ENCODE results near the gene PXDN.

The PXDN gene

DNA sequence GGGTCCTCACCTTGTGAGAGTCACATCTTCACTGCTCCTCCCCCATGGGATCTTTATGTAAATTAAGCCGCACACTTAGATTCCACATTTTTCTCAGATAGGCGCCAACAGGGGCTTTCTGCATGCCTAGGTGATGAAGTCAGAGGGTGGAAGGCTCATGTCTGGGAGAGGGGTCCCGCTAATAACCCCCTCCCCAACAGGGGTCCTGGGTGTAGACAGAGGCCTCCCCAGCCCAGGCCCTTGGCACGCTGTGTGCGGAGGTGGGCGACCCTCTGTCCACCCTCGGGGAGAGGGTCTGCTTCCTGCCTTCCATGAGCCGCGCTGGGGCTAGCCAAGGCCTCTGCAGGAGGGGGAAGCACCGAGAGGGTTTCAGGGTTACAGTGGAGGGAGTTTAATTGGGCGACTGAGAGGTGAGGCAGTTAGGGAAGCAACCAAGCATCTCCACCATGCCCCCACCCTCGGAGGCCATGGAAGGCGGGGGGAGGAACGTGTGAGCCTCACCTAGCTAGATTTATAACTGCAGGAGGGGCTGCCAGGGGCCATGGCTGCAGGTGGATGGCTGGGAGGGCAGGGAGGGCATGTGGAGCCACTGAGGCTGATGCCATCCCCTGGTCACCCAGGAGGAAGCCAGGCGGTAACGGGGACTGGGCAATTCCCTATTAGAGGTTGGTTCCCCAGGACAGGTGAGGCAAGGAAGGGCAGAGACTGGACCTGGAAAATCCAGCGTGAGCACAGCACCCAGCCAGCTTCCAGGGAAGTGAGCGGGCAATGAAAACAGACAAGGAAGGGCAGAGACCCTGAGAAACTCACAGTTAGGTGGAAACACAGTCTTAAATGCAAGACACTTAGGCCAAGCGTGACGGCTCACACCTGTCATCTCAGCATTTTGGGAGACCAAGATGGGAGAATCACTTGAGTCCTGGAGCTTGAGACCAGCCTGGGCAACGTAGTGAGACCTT is 7.7 kb upstream of the PXDN start:
- no peak for DNase-seq

DNA sequence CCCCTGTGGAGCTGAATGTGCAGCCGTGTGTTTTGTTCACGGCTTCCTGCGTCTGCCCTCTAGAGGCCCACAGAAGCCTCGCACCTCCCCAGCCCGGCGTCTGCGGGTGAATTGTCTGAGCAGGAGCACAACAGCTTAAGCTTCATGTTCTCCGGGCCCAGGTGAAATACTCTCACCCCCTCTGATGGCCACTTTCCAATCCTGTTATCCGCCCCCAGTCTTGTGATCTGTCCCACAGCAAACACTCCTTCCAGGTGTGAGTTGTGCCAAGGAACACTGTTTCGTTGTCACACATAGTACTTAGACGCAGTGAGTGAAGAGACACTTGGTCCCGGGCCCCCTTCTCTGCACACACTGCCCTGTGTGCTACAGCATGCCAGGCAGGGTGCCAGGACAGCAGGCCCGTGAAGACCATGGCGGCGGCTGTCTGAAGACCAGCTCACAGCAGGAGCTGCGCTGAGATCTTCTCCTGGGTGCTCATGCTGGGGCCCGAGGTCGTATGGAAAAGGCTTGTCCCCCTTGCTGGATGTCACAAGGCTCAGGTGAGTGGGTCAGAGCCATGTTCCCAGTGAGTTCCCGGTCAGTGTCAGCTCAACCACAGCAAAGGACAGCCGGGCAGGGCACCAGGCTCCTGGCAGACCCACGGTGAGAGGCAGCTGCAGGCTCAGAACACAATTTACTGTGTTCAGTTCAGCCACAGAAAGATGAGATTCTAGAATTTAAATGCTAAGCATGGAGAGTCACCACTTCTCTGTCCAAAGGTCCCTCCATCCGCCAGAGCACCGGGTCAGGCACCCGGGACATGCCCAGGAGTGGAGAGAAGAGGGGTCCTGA is 6.8 kb upstream of the PXDN start:
- peak; percentile 8 to 36 for DNase-seq

DNA sequence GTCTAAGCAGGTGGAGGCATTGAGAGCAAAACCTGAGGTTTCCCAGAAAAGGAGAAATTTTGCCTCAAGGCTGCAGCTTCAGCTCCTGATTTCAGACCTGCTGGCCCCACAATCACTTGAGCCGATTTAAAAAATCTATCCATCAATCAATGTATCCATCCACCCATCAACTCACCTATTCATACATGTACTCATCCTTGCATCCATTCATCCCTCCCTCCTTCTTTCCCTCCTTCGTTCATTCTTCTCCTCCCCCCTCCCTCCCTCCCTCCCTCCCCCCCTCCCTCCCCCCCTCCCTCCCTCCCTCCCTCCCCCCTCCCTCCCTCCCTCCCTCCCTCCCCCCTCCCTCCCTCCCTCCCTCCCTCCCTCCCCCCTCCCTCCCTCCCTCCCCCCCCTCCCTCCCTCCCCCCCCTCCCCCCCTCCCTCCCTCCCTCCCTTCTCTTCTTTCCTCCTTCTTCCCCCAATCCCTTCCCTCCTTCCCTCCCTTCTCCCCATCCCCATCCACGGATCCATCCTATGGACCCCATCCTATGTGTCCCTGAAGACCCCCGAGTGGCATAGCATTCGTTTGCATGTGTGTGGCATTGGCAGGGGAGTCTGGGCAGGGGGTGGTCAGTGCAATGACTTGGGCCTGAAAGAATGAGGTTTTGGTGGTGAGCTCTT is 6.1 kb upstream of the PXDN start:
- no peak for DNase-seq

DNA sequence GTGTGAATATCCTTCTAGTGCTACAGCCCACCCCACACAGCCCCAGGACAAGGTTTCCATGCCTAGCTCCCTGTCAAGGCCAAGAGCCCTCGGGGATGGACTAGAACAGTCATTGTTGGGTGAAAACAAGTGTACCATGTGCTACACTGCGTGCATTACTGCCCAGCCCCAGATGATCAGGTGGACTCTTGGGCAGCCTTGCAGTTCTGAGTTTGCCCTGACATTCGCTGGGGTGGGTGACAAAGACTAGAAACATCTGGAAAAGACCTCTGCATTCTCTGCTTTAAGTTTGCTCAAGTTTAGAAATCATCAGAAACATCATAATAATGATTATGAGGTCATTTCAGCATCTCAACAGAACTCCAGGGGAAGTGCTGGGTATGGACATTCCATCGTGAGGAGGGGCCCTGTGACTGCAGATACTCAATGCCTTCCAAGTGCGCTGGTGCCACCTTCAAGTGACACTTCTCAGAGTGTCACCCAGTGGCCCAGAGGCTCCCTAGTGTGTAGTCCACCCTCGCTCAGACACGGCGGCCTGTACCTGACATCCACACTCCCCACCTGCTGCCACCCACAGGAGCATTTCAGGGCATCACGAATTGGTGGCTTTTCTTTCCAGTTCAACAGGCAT is 5.3 kb upstream of the PXDN start:
- no peak for DNase-seq

DNA sequence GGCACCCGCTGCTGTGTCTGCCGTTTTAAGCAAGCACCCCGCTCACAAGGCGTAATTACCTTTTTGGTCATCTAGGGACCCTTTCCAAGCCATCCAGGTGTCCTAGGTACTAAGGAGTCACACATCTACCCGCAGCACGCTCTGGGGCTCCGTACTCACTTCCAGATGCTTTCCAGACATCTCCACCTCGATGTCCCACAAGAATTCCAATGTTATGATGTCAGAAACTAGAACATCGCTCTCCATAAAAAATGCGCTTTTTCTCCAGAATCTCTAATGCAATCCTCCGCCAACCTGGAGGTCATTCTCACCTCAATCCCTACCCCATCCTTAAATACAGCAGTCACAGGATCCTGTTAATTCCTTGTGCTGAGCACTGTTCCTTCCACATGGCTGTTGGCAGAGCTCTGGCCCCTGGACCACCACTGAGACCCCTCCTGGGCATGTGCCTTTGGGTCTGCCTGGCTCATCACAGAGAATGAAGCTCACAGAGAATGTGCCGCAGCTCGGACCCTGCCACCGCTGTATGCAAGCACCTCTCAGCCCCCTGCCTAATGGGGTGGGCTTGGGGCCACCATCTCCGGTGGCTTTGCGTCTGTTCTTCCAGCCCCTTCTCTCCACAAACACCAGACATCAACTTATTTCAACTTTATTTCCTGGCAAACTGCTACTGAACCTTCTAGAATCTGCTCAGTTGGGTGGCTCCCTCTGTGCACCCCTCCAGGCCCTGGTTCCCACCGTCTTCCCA is 4.6 kb upstream of the PXDN start:
- no peak for DNase-seq

DNA sequence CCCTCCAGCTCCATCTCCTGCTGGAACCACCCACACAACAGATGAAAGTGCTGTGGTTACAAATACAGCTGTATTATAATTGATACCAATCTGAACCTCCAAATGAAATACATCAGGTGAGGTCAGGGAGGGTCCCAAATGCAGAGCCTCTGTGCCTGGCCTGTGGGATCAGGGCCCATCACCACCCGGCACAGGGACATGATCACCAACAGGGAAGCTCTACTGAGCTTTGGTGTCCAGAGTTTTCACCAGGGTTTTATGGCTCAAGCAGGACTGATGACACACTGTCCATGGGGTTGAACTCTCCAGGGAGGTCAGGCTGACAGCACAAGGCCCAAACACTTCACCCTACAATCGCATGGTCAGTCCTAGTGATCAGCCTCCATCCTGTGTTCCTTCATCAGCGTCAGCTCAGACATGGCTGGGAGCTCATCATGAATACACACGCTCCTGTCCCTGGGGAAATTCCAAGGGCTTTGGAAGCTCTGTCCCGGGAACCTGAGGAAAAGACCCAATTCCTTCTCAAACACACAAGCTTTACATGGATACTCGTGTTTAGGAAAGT is 3.9 kb upstream of the PXDN start:
- no peak for DNase-seq

DNA sequence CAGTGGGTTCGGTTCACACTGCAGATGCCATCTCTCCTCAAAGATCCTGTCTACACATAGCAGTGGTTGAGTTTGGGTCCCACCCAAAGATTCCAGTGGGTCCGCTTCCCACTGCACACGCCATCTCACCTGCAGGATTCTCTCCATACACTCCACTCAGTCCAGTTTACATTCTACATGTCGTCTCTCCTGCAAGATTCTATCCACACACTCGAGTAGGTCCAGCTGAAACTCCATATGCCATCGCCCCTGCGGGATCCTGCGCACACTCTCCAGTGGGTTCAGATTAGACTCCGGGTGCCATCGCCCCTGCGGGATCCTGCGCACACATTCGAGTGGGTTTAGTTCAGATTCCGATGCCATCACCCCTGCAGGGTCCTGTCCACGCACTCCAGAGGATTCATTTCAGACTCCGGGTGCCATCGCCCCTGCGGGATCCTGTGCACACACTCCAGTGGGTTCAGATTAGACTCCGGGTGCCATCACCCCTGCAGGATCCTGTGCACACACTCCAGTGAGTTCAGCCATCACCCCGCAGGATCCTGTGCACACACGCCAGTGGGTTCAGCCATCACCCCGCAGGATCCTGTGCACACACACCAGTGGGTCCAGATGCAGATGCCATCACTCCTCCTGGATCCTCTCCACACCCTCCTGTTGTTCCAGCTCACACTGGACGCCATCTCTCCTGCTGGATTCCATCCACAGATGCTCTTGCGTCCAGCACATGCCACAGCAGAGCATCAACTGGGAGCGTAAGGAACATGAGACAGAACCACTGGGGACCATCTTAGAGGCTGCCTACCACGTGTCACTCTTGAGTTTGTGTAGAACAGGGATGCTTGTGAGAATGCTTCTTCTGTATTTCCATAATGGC is 3.0 kb upstream of the PXDN start:
- no peak for DNase-seq

DNA sequence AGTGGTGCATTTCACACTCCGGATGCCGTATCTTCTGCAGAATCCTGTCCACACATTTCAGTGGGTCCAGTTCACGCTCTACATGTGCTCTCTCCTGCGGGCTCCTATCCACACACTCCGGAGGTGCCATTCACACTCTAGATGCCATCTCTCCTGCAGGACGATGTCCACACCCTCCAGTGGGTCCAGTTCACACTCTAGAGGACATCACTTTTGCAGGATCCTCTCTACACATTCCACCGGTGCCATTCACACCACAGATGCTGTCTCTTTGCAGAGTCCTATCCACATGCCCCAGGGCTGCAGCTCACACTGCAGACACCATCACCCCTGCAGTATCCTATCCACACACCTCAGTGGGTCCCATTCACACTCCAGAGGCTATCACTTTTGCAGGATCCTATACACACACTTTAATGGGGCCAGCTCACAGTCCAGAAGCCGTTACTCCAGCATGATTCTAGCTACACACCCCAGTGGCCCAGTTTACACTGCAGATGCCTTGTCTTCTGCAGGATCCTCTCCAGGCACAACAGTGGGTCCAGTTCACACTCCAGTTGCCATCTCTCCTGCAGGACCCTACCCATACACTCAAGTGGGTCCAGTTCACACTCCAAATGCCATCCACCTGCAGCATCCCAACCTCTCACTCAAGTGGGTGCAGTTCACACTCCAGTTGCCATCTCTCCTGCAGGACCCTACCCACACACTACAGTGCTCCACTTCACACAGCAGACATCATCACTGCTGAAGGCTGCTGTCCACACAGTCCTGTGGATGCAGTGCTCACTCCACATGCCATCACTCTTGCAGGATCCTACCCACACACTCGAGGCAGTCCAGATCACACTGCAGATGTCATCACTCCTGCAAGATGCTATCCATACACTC is 2.1 kb upstream of the PXDN start:
- no peak for DNase-seq

DNA sequence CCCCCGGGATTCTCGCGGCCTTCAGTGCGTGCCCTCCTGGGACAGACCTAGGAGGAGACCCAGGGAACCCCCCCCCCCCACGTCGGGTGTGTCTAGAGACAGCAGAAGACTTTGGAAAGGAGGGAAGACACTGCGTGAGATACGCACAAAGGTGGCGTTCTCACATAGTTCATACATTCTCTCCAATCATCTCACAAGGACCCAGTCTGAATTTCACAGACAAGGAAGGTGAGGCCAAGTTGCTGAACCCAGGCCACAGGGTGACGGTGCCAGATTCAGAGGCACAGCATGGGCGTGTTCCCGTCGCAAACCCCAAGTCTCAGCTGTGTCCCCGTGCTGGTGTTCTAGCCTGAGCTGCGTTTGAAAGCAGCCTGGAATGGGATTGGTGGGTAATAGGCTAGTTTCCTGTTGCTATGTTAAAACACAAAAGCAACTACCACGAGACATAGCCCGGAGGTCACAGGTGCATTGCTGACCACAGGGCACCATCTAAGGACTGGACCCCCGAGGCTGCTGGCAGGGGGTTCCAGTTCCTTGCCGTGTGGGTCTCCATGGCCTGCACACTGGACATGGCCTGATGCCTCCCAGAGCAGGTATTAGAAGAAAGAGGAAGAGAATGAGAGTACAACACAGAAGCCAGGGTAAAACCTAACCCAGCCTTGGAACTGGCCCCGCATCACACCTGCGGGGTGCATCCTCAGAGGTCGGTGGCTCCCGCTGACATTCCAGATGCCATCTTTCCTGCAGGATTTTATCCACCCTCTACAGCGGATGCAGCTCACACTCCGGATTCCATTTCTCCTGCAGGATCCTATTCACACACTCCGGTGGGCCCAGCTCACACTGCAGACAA is 1.1 kb upstream of the PXDN start:
- DNase-seq, result no peak

DNA sequence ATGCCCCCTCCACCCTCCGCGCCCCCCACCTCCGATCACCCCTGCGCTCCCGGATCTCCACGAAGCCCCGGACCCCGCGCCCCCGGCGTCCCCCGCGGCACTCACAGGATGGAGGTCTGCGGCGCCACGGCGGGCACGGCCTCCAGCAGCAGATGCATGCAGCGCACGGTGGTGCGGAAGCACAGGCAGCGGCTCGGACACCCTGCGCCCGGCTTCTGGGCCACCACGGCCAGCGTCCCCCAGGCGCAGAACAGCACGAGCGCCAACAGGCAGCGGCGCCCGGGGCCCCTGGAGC is 217 bp downstream of the PXDN start:
- no peak for DNase-seq

DNA sequence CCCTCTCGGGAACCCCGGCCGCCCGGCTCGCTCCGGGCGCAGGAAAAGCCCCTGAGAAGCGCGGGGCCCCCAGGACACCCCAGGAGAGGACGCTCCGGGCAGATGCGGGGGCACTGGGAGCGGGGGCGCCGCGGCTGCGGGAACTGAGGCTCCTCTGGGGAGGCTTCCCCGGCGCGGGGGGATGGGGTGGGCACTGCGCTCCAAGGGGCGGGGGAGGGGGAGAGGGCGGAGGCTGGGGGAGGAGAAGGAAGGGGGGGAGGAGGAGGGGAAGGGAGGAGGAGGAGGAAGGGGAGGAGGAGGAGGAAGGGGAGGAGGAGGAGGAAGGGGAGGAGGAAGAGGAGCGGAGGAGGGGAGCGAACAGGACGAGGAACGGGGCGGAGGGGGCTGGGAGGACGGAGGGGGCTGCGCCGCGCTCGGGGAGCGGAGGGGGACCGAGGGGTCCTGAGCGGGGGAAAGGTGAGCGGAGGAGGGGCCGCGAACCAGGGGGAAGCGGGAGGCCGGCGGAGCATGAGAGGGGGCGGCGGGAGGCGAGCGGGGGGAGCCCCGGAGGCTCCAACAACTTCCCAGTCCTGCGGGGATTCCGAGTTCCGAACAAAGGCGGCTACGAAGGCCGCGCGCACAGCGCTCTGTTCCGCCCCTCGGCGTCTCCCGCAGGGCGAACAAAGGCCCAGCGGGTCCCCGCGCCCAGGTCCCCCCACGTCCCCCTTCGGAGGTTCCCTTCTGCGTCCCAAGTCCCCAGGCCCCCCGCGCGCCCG is 742 bp downstream of the PXDN start:
- no peak for DNase-seq

DNA sequence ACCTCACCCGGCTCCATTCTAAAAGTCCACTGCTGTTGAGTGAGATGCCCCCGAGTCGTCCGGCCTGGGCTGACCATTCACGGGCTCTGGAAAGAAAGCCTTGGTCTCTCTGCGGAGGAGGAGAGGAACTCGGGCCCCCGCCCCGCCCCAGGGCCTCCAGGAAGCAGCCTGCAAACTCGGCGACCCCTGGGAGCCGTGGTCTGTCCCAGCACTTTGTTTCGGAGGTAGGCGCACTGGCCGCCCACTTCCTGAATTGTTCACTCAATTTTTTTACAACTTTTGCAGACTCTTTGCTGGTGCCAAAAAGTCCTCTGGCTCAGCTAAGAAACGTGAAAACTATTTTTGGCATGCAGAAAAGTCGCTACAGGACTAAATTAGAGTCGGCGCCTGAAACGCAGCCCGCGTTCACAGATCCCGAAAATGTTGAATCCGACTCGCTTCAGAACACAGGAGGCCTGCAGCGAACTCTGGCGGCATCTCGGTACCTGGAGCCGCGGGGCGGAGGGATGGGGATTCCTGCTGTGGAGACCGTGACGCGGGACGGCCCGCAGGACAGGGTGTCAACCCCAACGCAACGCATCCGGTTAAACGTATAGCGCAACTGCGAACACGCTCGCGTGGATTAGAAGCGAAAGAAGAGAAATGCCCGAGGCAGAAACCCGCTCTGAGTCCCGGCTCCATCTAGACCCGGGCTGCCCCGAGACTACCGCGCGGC is 1.5 kb downstream of the PXDN start:
- no peak for DNase-seq

DNA sequence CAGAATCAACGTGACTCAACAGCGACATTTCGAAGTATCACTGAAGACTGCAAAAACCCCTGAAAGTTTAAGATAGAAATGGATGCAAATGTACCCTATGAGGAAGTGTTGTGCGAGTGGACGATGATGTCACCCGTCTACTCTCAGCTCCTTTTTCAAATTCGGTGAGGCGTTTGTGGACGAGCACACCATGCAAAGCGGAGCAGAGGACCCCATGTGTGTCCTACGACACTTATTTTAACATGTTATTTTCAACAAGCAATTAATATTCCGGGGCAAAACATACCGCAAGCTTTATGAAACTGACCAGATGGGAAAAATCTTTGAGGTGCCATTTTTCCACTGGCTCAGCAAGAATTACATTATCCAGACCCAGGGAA is 2.0 kb downstream of the PXDN start:
- no peak for DNase-seq

DNA sequence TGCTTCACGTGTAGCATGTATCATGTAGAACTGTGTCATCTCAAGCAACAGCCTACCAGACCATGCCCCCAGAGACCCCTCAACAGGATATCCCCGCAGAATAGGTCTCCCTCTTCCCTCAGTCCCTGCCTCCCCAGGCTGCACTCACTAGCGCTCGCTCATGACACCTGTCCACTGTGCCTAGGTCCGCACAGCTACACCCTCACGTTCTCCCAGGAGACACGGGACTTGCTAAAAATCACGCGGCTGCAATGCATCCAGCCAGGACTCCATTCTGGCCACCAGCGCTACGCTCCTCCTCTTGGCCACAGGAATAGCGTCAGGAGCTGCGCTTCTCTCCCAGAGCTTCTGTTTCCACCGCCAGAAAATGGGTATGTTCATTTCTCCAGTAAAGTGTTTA is 2.5 kb downstream of the PXDN start:
- no peak for DNase-seq

DNA sequence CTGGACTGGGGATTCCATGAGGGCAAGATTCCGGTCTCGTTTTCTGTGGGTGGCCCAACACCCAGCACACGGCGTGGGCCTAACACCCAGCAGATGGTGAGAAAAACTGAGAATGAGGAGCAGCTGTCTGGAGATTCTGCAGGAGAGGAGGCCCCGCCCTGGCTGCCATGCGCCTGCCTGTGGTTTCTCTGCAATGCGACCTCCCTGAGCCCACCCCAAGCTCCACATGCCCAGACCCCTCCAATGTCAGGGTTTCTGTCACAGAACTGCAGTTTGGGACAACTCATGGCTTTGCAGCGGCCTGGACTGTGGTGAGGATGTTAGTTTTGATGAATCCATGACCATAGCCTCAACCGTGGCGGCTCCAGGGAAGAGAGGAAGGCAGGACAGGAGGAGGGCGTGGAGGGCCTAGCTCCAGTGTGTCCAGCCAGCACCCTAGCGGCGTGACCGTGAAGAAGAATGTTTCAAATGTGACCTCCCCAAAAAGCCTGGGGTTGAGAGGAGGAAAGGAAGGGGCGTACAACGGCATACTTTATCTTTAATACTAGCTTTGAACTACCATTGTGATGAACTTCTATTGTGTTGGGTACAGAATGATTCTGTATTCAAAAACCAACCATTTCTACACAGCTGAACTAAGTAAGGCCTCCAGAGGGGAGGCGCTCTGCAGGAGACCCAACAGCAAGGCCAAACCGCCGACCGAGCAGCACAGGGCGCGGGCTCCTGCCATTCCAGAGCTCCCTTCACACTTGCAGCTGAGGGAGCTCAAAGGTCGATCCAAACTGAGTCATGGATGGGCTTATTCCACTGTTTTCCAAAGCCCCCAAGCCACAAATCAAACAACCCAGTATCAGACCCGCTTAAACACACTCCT is 3.4 kb downstream of the PXDN start:
- DNase-seq, result no peak

Measured in inflammatory macrophage (primary cell).